Bronchial epithelial cell (primary cell): ENCODE data around the gene C10orf71. TPM values are rescaled to one million over a fixed set of nuclear protein-coding genes. Genes with fewer than 3 reads are reported as not detected.

Experiments used
- DNase-seq: peaks from one replicate; pipeline ENCODE4 v3.0.0-alpha.2; 2010; ENCODE audit warnings: low read depth
- FAIRE-seq: peaks from 2 replicates; lab custom pipeline; 2011; peaks lifted over from hg19 to GRCh38; lab: Jason Lieb, UNC
- H3K27me3 ChIP-seq: 2 replicates; pipeline ENCODE4 v1.5.1; 2011; ENCODE audit warnings: low read length; ENCODE audit not compliant: control insufficient read depth, insufficient read depth
- H3K36me3 ChIP-seq: 2 replicates; pipeline ENCODE4 v1.5.1; 2011; ENCODE audit warnings: low read length; ENCODE audit not compliant: control insufficient read depth, insufficient read depth
- H3K4me3 ChIP-seq: 2 replicates; pipeline ENCODE4 v1.5.1; 2011; ENCODE audit warnings: mild to moderate bottlenecking, low read depth, low read length, control low read depth
- CTCF ChIP-seq: IDR thresholded peaks from 2 replicates; pipeline ENCODE4 v1.5.1; 2011; ENCODE audit warnings: mild to moderate bottlenecking, moderate library complexity, low read length, control low read depth, inconsistent platforms; ENCODE audit not compliant: insufficient read depth, severe bottlenecking
- total RNA-seq: library from RNA; depleted of rRNA; stranded (reverse); fragments of >200 nt; gene quantifications from 2 replicates; pipeline ENCODE4 v1.2.1, GENCODE V29; 2014

The C10orf71 gene
- total RNA-seq, 1 donor from 2014 or later, result not detected

- Histone ChIP-seq H3K36me3 (no peaks in the 10 kb centered on the region), H3K27me3 (no peaks in the 10 kb centered on the region), H3K4me3 (no peak overlapping the region)
- DNase-seq, result no peak
- TF ChIP-seq CTCF, result no peak
- FAIRE-seq, result no peak
These were observed 64.5 kb downstream of the C10orf71 start for GRCh38 chr10:49363309-49364031.

- Histone ChIP-seq H3K4me3 (no peak overlapping the region), H3K27me3 (no peaks in the 10 kb centered on the region), H3K36me3 (no peaks in the 10 kb centered on the region)
- FAIRE-seq (no peak), DNase-seq (no peak)
- no peak for TF ChIP-seq CTCF
These were observed 65.1 kb downstream of the C10orf71 start for GRCh38 chr10:49364051-49364450.

GRCh38 chr10:49364747-49365146, 65.8 kb downstream of the C10orf71 start:
- no peaks in the 10 kb centered on the region for H3K36me3 ChIP-seq
- no peaks in the 10 kb centered on the region for H3K27me3 ChIP-seq
- no peak overlapping the region for H3K4me3 ChIP-seq
- TF ChIP-seq CTCF, result no peak
- FAIRE-seq (no peak), DNase-seq (no peak)

- TF ChIP-seq CTCF, result no peak
- no peak for FAIRE-seq
- Histone ChIP-seq H3K36me3 (no peaks in the 10 kb centered on the region), H3K27me3 (no peaks in the 10 kb centered on the region), H3K4me3 (no peak overlapping the region)
- no peak for DNase-seq
These were observed 66.3 kb downstream of the C10orf71 start for GRCh38 chr10:49365275-49365674.

DNA sequence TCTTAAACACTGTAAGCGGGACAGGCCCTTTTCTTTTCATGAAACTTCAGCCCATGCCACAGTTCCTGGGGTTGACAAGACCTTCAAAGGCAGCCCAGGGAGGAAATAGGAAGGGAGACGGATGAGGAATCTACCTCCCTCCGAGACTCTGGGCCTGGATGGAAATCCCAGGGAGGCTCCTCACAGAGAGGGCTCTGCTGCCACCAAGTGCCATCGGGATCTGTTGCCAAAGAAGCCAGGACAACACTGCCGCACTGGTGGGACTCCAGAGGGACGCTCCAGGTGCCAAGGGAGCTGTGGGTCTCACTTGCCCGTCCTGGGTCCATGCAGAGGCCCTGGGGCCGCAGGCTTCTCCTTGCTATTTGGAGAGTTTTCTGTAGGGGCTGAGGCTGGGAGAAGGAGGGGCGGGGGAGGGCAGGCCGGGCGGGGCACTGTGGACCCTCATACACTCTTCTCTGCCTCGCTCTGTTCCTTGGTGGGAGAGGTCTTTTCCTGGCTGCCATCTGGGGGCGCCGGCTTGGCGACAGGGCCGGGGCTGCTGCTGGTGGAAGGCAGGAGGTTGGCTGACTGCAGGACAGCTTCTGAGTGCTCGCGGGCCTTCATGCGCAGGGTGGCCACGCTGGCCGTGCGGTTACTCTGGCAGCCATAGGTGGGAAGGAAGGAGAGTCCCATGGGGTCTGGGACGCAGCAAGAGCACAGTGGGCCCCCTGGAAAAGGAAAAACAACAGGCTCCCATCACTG, 66.9 kb downstream of the C10orf71 start:
- TF ChIP-seq CTCF, result no peak
- DNase-seq, result no peak
- Histone ChIP-seq H3K36me3 (no peaks in the 10 kb centered on the region), H3K27me3 (no peaks in the 10 kb centered on the region), H3K4me3 (no peak overlapping the region)
- no peak for FAIRE-seq
